Ovary (tissue), 3 donors: ENCODE results near the gene FRMD4A.

ENCODE experiments used
- POLR2A ChIP-seq: fragments of 450-650 bp; IDR thresholded peaks from one replicate; pipeline ENCODE4 v1.6.1; 2017; ENCODE audit warnings: antibody characterized with exemption, mild to moderate bottlenecking, moderate library complexity
- TF ChIP-seq, protein P1 (sequence below), 3 donors: fragments of 450-650 bp in 2 of 3; fragments of 200-600 bp in 1 of 3; IDR thresholded peaks; one replicate each; pipeline versions ENCODE4 v1.5.1 to v1.8.0; 2016 to 2022; ENCODE audit warnings: antibody characterized with exemption in 3 of 3, mild to moderate bottlenecking in 1 of 3
- donor health status: DM: no; HTN: no; CAD: no.

DNA sequence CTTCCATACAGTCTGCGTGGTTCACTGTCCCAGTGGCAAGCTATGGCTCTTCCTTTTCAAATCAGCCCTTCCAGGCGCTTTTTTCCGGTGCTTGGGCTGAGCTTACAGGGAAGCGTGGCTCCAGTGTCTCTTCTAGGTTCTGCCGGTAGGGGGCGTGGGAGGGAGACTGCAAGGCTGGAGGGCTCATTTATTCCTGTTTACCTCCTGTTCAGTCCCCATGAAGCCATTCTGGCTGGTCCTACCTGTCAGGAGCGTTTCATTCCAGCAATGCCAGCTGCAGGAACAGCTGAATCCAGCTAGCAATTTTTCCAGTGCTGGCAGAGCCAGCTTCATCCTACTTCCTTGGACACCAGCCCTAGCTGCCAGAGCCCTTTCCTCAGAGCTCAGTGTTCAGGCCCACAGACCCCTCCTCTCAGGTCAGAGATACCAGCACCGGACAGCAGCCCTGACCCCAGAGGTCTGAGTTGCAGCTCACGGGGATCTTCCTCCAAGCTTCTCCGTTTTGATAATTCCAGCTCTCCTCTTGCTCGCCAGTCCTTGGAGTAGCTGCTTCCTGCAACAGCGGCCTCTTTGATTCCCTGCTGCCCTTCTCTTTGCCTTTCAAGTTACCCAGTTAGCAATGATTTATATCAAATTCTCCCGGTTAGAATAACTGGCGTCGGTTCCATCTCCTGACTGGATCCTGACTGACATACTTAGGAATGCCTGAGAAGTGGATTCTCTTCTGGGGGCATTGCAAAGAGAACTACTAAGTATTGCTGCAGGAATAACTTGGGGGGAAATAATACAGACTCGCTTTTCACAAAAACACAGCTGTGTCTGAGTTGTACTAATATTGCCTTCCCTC, 129.8 kb downstream of the FRMD4A start:
- TF ChIP-seq, protein P1, sequence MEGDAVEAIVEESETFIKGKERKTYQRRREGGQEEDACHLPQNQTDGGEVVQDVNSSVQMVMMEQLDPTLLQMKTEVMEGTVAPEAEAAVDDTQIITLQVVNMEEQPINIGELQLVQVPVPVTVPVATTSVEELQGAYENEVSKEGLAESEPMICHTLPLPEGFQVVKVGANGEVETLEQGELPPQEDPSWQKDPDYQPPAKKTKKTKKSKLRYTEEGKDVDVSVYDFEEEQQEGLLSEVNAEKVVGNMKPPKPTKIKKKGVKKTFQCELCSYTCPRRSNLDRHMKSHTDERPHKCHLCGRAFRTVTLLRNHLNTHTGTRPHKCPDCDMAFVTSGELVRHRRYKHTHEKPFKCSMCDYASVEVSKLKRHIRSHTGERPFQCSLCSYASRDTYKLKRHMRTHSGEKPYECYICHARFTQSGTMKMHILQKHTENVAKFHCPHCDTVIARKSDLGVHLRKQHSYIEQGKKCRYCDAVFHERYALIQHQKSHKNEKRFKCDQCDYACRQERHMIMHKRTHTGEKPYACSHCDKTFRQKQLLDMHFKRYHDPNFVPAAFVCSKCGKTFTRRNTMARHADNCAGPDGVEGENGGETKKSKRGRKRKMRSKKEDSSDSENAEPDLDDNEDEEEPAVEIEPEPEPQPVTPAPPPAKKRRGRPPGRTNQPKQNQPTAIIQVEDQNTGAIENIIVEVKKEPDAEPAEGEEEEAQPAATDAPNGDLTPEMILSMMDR (IDR thresholded peaks at IDR 0.05) = no peak
- no peak for TF ChIP-seq POLR2A
